HG03103 (cell line): ENCODE data around the gene TRNAU1AP.

Experiments used
- ATAC-seq: cut with Tn5 transposase; IDR thresholded peaks from one replicate; pipeline ENCODE4 v1.9.1; 2021; ENCODE audit warnings: low read depth; ENCODE audit not compliant: unreplicated experiment

The TRNAU1AP gene

DNA sequence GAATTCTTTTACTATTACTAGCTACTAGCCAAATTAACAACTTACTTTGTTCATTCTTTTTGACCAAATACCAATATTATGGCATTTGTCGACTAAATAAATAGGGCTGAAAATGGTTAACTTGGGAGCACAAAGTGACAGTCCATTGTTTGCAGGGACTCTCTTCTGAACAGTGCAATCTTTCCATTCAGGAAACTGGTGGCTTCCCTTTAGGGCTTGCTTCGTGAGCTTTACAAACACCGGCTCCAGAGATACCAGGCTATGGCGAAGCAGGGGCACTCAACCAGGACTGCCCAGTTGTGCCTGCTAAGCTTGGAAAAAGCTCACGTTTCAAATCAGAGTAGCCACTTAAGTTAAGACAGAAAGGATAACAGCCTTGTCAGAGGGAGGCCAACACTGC, 51.5 kb downstream of the TRNAU1AP start:
- ATAC-seq: no peak

DNA sequence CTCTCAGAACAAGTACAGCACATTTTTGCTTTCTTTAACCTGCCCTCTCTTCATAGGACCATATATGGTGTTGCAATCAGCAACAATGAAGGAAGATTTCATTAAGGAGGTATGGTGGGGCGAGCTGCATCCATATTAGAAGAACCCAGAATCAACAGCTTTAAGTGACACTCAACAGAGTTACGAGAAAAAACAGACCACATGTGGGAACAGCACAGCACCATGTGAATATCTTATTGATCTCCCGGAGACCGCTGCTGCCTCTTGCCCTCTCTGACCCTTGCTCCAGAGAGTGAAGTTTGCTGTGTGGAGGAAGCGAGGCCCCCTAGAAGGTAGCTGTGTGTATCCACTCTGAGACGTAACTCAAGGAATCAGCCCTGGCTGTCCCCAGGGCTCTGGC, 52.1 kb downstream of the TRNAU1AP start:
- ATAC-seq: no peak

DNA sequence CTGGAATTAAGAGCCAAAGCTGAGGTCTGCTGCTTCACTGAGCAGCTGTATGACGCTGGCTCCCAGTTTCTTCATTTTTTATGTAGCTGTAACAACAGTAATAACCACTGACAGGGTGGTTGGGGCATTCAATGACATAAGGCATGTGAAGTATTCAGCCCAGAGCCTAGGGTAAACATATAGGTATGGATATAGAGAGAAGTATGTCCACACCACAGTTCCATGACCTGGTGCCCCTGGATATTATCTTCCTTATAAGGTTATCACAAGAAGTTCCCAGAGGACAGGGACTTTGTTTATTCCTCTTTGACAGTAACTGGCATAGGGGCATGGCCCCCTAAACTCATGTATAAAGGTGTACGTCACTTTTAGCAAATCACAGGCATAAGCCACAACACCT, 53.9 kb downstream of the TRNAU1AP start:
- no peak for ATAC-seq

GRCh38 chr1:28613175-28613574, 60.3 kb downstream of the TRNAU1AP start:
- no peak for ATAC-seq
